Measurements from ENCODE around the gene CDKN2B-AS1.

- TF ChIP-seq POLR2A (IDR thresholded peaks at IDR 0.05) = no peak
- TF ChIP-seq CTCF (IDR thresholded peaks at IDR 0.05 in 8 of 11, conservative IDR thresholded peaks at IDR 0.05 in 3 of 11) = no peak
These were observed 27.8 kb downstream of the CDKN2B-AS1 start for GRCh38 chr9:22022396-22022795.
